ENCODE data around the gene RNU6-1. TPM values are rescaled to one million over a fixed set of nuclear protein-coding genes. Genes with fewer than 3 reads are reported as not detected.

RNU6-1 gene
- total and polyA plus RNA-seq, 2 donors (not counting 3 experiments of a cell fraction or from before 2014, with no cell fraction given), result not detected

DNA sequence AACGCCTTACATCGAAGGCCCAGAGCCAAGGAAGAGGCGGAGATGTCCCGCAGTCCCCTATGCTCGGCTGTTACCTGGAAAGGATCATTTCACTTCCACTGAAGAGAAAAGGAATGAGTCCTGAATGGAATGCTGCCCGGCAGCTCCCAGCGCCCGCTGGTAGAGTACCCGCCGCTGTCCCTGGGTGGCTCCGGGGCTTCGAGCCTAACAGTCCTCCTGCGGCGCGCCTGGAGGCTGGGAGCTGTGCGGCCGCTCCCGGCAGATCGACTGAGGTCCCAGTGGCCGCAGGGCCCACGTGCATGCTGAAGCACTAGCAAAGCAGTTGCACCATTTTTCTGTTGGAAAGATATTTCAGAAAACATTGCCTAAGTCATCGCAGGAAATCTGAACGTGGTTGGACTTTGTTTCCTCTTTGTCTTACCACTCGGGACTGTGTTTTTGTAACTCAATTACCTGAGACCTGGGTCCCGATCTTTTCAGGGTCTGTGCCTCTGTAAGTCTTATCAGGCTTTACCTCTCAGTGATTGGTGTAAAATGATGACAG lies 984 bp downstream of the RNU6-1 start:
- Histone ChIP-seq H3K4me2 (ENCODE audit: insufficient read depth, low read length) (peak overlapping the region; percentile 72), H3K27ac (ENCODE audit: insufficient read depth, low read depth, low read length) (no peak overlapping the region), H3K79me2 (ENCODE audit: control insufficient read depth, insufficient read depth, low read length) (no peaks in the 10 kb centered on the region), H3K4me1 (ENCODE audit: control insufficient read depth, extremely low read depth, insufficient read depth, low read length) (peaks cover 35% of the 10 kb centered on the region), H3K9ac (replicated peaks; ENCODE audit: extremely low read depth, insufficient read depth, low read length) (no peak overlapping the region), H3K9me3 (replicated peaks; ENCODE audit: control insufficient read depth, insufficient read depth, low read length) (no peaks in the 10 kb centered on the region), H3K36me3 (ENCODE audit: control insufficient read depth in 2 of 2, extremely low read depth in 1 of 2, insufficient read depth in 2 of 2, low read length in 2 of 2) (no peaks in the 10 kb centered on the region), H4K20me1 (replicated peaks; ENCODE audit: control insufficient read depth, extremely low read depth, insufficient read depth, low read length) (no peaks in the 10 kb centered on the region), H3K27me3 (ENCODE audit: control insufficient read depth in 2 of 2, insufficient read depth in 2 of 2, low read length in 2 of 2) (peaks cover 31 to 36% of the 10 kb centered on the region in 2 experiments), H2AFZ (ENCODE audit: low read depth, low read length) (peak overlapping the region; percentile 17), H3K4me3 (replicated peaks in 1 of 3; ENCODE audit: insufficient read depth in 1 of 3, low read depth in 1 of 3, low read length in 3 of 3) (no peak overlapping the region), H3K9me1 (replicated peaks; ENCODE audit: control insufficient read depth, extremely low read depth, insufficient read depth, low read length) (no peaks in the 10 kb centered on the region)
- dilution Hi-C loops (cut with MboI; ENCODE audit: extremely low pct_ligation_motif_present, low sequenced_read_pairs), result no loop called here
- TF ChIP-seq MAX (IDR thresholded peaks at IDR 0.05; ENCODE audit: insufficient read depth, insufficient read length) (no peak), JUN (IDR thresholded peaks at IDR 0.05; ENCODE audit: borderline replicate concordance, insufficient read depth, insufficient read length, low read depth) (no peak)
- TF ChIP-seq, protein P1, sequence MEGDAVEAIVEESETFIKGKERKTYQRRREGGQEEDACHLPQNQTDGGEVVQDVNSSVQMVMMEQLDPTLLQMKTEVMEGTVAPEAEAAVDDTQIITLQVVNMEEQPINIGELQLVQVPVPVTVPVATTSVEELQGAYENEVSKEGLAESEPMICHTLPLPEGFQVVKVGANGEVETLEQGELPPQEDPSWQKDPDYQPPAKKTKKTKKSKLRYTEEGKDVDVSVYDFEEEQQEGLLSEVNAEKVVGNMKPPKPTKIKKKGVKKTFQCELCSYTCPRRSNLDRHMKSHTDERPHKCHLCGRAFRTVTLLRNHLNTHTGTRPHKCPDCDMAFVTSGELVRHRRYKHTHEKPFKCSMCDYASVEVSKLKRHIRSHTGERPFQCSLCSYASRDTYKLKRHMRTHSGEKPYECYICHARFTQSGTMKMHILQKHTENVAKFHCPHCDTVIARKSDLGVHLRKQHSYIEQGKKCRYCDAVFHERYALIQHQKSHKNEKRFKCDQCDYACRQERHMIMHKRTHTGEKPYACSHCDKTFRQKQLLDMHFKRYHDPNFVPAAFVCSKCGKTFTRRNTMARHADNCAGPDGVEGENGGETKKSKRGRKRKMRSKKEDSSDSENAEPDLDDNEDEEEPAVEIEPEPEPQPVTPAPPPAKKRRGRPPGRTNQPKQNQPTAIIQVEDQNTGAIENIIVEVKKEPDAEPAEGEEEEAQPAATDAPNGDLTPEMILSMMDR (IDR thresholded peaks at IDR 0.05; ENCODE audit: extremely low read depth in 1 of 2, insufficient read depth in 1 of 2, low read depth in 1 of 2, low read length in 2 of 2), result no peak
- no peak for FAIRE-seq
- no peak for DNase-seq (ENCODE audit: low read depth, low spot score)
- intact Hi-C loops (cut with micrococcal nuclease), result loop anchor here (5.0 kb wide), 1 partner anchor 452 kb away; no protein-coding TSS in a partner anchor
- no TSS peak for BruUV-seq (replicated peaks)
- ChIA-PET CTCF (interaction anchor here (1.1 to 1.2 kb wide), 2 partner anchors 381 to 383 kb away, joined by 3 to 6 read pairs; no protein-coding TSS in a partner anchor), POLR2A (no interaction called here)

GRCh38 chr15:67836955-67837354 lies 2.9 kb downstream of the RNU6-1 start:
- intact Hi-C loops (cut with micrococcal nuclease), result loop anchor here (1.0 to 5.0 kb wide), 5 partner anchors 316 to 891 kb away; partner anchors contain the start of gene C15orf61
- no peak overlapping the region for H3K9ac ChIP-seq (replicated peaks; ENCODE audit: extremely low read depth, insufficient read depth, low read length)
- H3K4me2 ChIP-seq (ENCODE audit: insufficient read depth, low read length), result no peak overlapping the region
- no TSS peak for BruUV-seq (replicated peaks)
- H3K27ac ChIP-seq (ENCODE audit: insufficient read depth, low read depth, low read length), result no peak overlapping the region
- H2AFZ ChIP-seq (ENCODE audit: low read depth, low read length), result no peak overlapping the region
- dilution Hi-C loops (cut with MboI; ENCODE audit: extremely low pct_ligation_motif_present, low sequenced_read_pairs), result no loop called here
- H4K20me1 ChIP-seq (replicated peaks; ENCODE audit: control insufficient read depth, extremely low read depth, insufficient read depth, low read length), result no peaks in the 10 kb centered on the region
- no peak overlapping the region for H3K4me3 ChIP-seq (replicated peaks in 1 of 3; ENCODE audit: insufficient read depth in 1 of 3, low read depth in 1 of 3, low read length in 3 of 3)
- no peaks in the 10 kb centered on the region for H3K79me2 ChIP-seq (ENCODE audit: control insufficient read depth, insufficient read depth, low read length)
- ChIA-PET POLR2A (no interaction called here), CTCF (interaction anchor here (1.0 to 1.7 kb wide), 4 partner anchors 13 to 436 kb away, joined by 3 to 24 read pairs (median 4); no protein-coding TSS in a partner anchor)
- FAIRE-seq (no peak), DNase-seq (ENCODE audit: low read depth, low spot score) (no peak)
- no peaks in the 10 kb centered on the region for H3K9me1 ChIP-seq (replicated peaks; ENCODE audit: control insufficient read depth, extremely low read depth, insufficient read depth, low read length)
- H3K4me1 ChIP-seq (ENCODE audit: control insufficient read depth, extremely low read depth, insufficient read depth, low read length), result peaks cover 42% of the 10 kb centered on the region
- no peaks in the 10 kb centered on the region for H3K9me3 ChIP-seq (replicated peaks; ENCODE audit: control insufficient read depth, insufficient read depth, low read length)
- peaks cover 48 to 55% of the 10 kb centered on the region in 2 experiments for H3K27me3 ChIP-seq (ENCODE audit: control insufficient read depth in 2 of 2, insufficient read depth in 2 of 2, low read length in 2 of 2)
- TF ChIP-seq MYC (IDR thresholded peaks at IDR 0.05; ENCODE audit: low read depth, low read length) (no peak), POLR2AphosphoS5 (IDR thresholded peaks at IDR 0.05; ENCODE audit: insufficient read depth, low read depth, low read length) (no peak), FOS (IDR thresholded peaks at IDR 0.05; ENCODE audit: borderline replicate concordance, insufficient read depth, low read length) (no peak), POLR2A (IDR thresholded peaks at IDR 0.05; ENCODE audit: low read depth, low read length) (no peak), GATA2 (IDR thresholded peaks at IDR 0.05; ENCODE audit: insufficient read depth, insufficient read length, low read depth, low read length) (no peak), JUN (IDR thresholded peaks at IDR 0.05; ENCODE audit: borderline replicate concordance, insufficient read depth, insufficient read length, low read depth) (no peak), EZH2 (IDR thresholded peaks at IDR 0.05; ENCODE audit: borderline replicate concordance, low read depth, low read length, severe bottlenecking) (no peak), MAX (IDR thresholded peaks at IDR 0.05; ENCODE audit: insufficient read depth, insufficient read length) (no peak)
- TF ChIP-seq, protein P1 (IDR thresholded peaks at IDR 0.05; ENCODE audit: extremely low read depth in 1 of 2, insufficient read depth in 1 of 2, low read depth in 1 of 2, low read length in 2 of 2), result no peak
- H3K36me3 ChIP-seq (ENCODE audit: control insufficient read depth in 2 of 2, extremely low read depth in 1 of 2, insufficient read depth in 2 of 2, low read length in 2 of 2), result no peaks in the 10 kb centered on the region

All from endothelial cell of umbilical vein (primary cell).